ENCODE results near the gene CUL3.

GRCh38 chr2:224517963-224518362 lies 67.2 kb downstream of the CUL3 start:
- no peak for TF ChIP-seq TAF1 (IDR thresholded peaks at IDR 0.05; ENCODE audit: borderline replicate concordance, insufficient read depth, low read length)
- TF ChIP-seq REST (IDR thresholded peaks at IDR 0.05; ENCODE audit: insufficient read depth in 1 of 2, low read depth in 2 of 2, low read length in 2 of 2): no peak
